Left lung (tissue), 10 donors: Measurements from ENCODE around the gene PPP1R37. TPM values are rescaled to one million over a fixed set of nuclear protein-coding genes. Genes with fewer than 3 reads are reported as not detected.
A peak's percentile ranks its signal among the peaks of the same experiment; 100 is the strongest.

Source experiments
- ATAC-seq: fragments of 200-7000 bp; cut with Tn5 transposase; one replicate; pipeline ENCODE4 v1.9.1; 2020; ENCODE audit warnings: moderate library complexity
- DNase-seq, 4 donors: peaks; one replicate each; pipeline ENCODE4 v3.0.0-alpha.2; 2013 to 2020
- H3K27ac ChIP-seq, 2 donors: fragments of 200-600 bp; sonication (generic) in 1 of 2; one replicate each; pipeline versions ENCODE4 v1.5.0 to v1.8.0; 2020 to 2021
- H3K27me3 ChIP-seq, 2 donors: fragments of 200-600 bp; sonication (generic) in 1 of 2; one replicate each; pipeline versions ENCODE4 v1.5.0 to v1.8.0; 2020 to 2021
- H3K36me3 ChIP-seq, 2 donors: fragments of 200-600 bp; sonication (generic) in 1 of 2; one replicate each; pipeline versions ENCODE4 v1.5.0 to v1.8.0; 2020 to 2021
- H3K4me1 ChIP-seq, 2 donors: fragments of 200-600 bp; one replicate each; pipeline ENCODE4 v1.8.0; 2021
- H3K4me3 ChIP-seq, 2 donors: fragments of 200-600 bp; sonication (generic) in 1 of 2; one replicate each; pipeline versions ENCODE4 v1.5.0 to v1.8.0; 2020 to 2021; ENCODE audit warnings: mild to moderate bottlenecking in 1 of 2
- H3K9me3 ChIP-seq, 2 donors: fragments of 200-600 bp; sonication (generic) in 1 of 2; one replicate each; pipeline versions ENCODE4 v1.5.0 to v1.8.0; 2020 to 2021
- CTCF ChIP-seq, 2 donors: fragments of 200-600 bp; sonication (generic) in 1 of 2; IDR thresholded peaks; one replicate each; pipeline versions ENCODE4 v1.5.0 to v1.8.0; 2021; ENCODE audit warnings: antibody characterized with exemption in 2 of 2
- intact Hi-C, 2 donors: fragments of 100-400 bp; cut with DNase I; formaldehyde crosslinking; loops; one replicate each; pipeline versions ENCODE4 v1.11.2 to v1.14.2; 2022
- polyA plus RNA-seq, 6 donors: library from polyadenylated mRNA; unstranded; fragments of 120-200 nt; gene quantifications; one replicate each; pipeline ENCODE4 v1.2.1, GENCODE V29; 2013; ENCODE audit not compliant: insufficient read length in 6 of 6
- total RNA-seq, 2 donors: library from RNA; stranded (reverse); fragmentation: NEBNext Ultra II Directional; extraction: Animal tissue kit (Norgen Biotek cat#: 25700); gene quantifications; one replicate each; pipeline ENCODE4 v1.2.1, GENCODE V29; 2021
- donor health status: DM: no; HTN: yes; CAD: no.
- donor health status: DM: no; HTN: no; CAD: no.

PPP1R37 gene
- total and polyA plus RNA-seq, 8 donors: 17.3 to 29.8 (median 26.0) TPM

GRCh38 chr19:45170146-45171106 lies 77.4 kb downstream of the PPP1R37 start:
- peak overlapping the region in 1 of 2 donors; percentile 53 for H3K27ac ChIP-seq
- TF ChIP-seq CTCF (IDR thresholded peaks at IDR 0.05): no peak
- H3K9me3 ChIP-seq: no peaks in the 10 kb centered on the region
- no peak for ATAC-seq
- no peak for DNase-seq
- no peak overlapping the region for H3K4me3 ChIP-seq
- H3K36me3 ChIP-seq: no peaks in the 10 kb centered on the region
- H3K27me3 ChIP-seq: no peaks in the 10 kb centered on the region
- peaks cover 0 to 33% of the 10 kb centered on the region in 2 donors for H3K4me1 ChIP-seq
- intact Hi-C loops: no loop called here

GRCh38 chr19:45171211-45171623 lies 78.2 kb downstream of the PPP1R37 start:
- no peaks in the 10 kb centered on the region for H3K36me3 ChIP-seq
- H3K9me3 ChIP-seq: no peaks in the 10 kb centered on the region
- H3K4me1 ChIP-seq: peaks cover 0 to 41% of the 10 kb centered on the region in 2 donors
- no peak for ATAC-seq
- H3K4me3 ChIP-seq: no peak overlapping the region
- DNase-seq: no peak
- no peaks in the 10 kb centered on the region for H3K27me3 ChIP-seq
- H3K27ac ChIP-seq: peak overlapping the region in 1 of 2 donors; percentile 53
- intact Hi-C loops: no loop called here
- no peak for TF ChIP-seq CTCF (IDR thresholded peaks at IDR 0.05)

- no peak overlapping the region for H3K27ac ChIP-seq
- H3K4me3 ChIP-seq: no peak overlapping the region
- TF ChIP-seq CTCF (IDR thresholded peaks at IDR 0.05): no peak
- no peaks in the 10 kb centered on the region for H3K9me3 ChIP-seq
- H3K36me3 ChIP-seq: no peaks in the 10 kb centered on the region
- ATAC-seq (no peak), DNase-seq (no peak)
- intact Hi-C loops: no loop called here
- H3K4me1 ChIP-seq: peaks cover 0 to 44% of the 10 kb centered on the region in 2 donors
- no peaks in the 10 kb centered on the region for H3K27me3 ChIP-seq
Observed at GRCh38 chr19:45172173-45172572, 79.2 kb downstream of the PPP1R37 start.

GRCh38 chr19:45172611-45173208 lies 79.7 kb downstream of the PPP1R37 start:
- H3K27me3 ChIP-seq: no peaks in the 10 kb centered on the region
- no peaks in the 10 kb centered on the region for H3K36me3 ChIP-seq
- no peak for TF ChIP-seq CTCF (IDR thresholded peaks at IDR 0.05)
- DNase-seq: no peak
- no peak overlapping the region for H3K4me3 ChIP-seq
- ATAC-seq: no peak
- no peaks in the 10 kb centered on the region for H3K9me3 ChIP-seq
- H3K27ac ChIP-seq: no peak overlapping the region
- intact Hi-C loops: no loop called here
- peaks cover 4 to 49% of the 10 kb centered on the region in 2 donors for H3K4me1 ChIP-seq

GRCh38 chr19:45173816-45174215 lies 80.8 kb downstream of the PPP1R37 start:
- intact Hi-C loops: no loop called here
- no peak for TF ChIP-seq CTCF (IDR thresholded peaks at IDR 0.05)
- peaks cover 4 to 49% of the 10 kb centered on the region in 2 donors for H3K4me1 ChIP-seq
- DNase-seq: no peak
- H3K27me3 ChIP-seq: no peaks in the 10 kb centered on the region
- no peak for ATAC-seq
- H3K27ac ChIP-seq: no peak overlapping the region
- H3K9me3 ChIP-seq: no peaks in the 10 kb centered on the region
- H3K4me3 ChIP-seq: no peak overlapping the region
- no peaks in the 10 kb centered on the region for H3K36me3 ChIP-seq
